OCI-M1 (cell line): Measurements from ENCODE around the gene MTM1.

ENCODE experiments used
- DNase-seq: peaks from one replicate; lab custom pipeline; 2025; lab: John Stamatoyannopoulos, UW

The MTM1 gene

GRCh38 chrX:150663073-150663472, 94.7 kb downstream of the MTM1 start:
- no peak for DNase-seq

- no peak for DNase-seq
Measured at GRCh38 chrX:150664290-150664689, 95.9 kb downstream of the MTM1 start.

GRCh38 chrX:150676221-150676620, 107.8 kb downstream of the MTM1 start:
- DNase-seq, result no peak

GRCh38 chrX:150680974-150681373, 112.6 kb downstream of the MTM1 start:
- peak; percentile 44 for DNase-seq

- DNase-seq, result no peak
Measured at GRCh38 chrX:150683112-150683511, 114.7 kb downstream of the MTM1 start.

- DNase-seq, result peak; percentile 72
Measured at GRCh38 chrX:150683536-150684146, 115.2 kb downstream of the MTM1 start.

GRCh38 chrX:150688911-150689451, 120.6 kb downstream of the MTM1 start:
- DNase-seq, result no peak

GRCh38 chrX:150690126-150690525, 121.7 kb downstream of the MTM1 start:
- DNase-seq, result peak; percentile 0

- DNase-seq, result peak; percentile 9
Measured at GRCh38 chrX:150692296-150692695, 123.9 kb downstream of the MTM1 start.

- DNase-seq, result peak; percentile 37
Measured at GRCh38 chrX:150692831-150693724, 124.7 kb downstream of the MTM1 start, which contains the start of gene MTMR1. TSS of gene MTMR1 (plus strand) at chrX:150693396. CDS start at chrX:150693531, 135 bp downstream.

- peak; percentile 60 for DNase-seq
Measured at GRCh38 chrX:150693725-150694574, 125.5 kb downstream of the MTM1 start.

- peak; percentile 14 for DNase-seq
Measured at GRCh38 chrX:150694738-150695410, 126.5 kb downstream of the MTM1 start.

GRCh38 chrX:150696331-150696730, 127.9 kb downstream of the MTM1 start:
- DNase-seq, result peak; percentile 12

- peak; percentile 9 for DNase-seq
Measured at GRCh38 chrX:150696866-150697265, 128.4 kb downstream of the MTM1 start.

- DNase-seq, result no peak
Measured at GRCh38 chrX:150697641-150698040, 129.2 kb downstream of the MTM1 start.

GRCh38 chrX:150698981-150699380, 130.6 kb downstream of the MTM1 start:
- no peak for DNase-seq

- no peak for DNase-seq
Measured at GRCh38 chrX:150700107-150700506, 131.7 kb downstream of the MTM1 start.

- no peak for DNase-seq
Measured at GRCh38 chrX:150701377-150701776, 133.0 kb downstream of the MTM1 start.

- DNase-seq, result no peak
Measured at GRCh38 chrX:150702966-150703694, 134.7 kb downstream of the MTM1 start.

GRCh38 chrX:150703695-150703974, 135.2 kb downstream of the MTM1 start:
- DNase-seq, result no peak

GRCh38 chrX:150704030-150704613, 135.7 kb downstream of the MTM1 start:
- DNase-seq, result no peak
